Liver (tissue), 9 donors: Measurements from ENCODE around the gene NT5C2. TPM values are rescaled to one million over a fixed set of nuclear protein-coding genes. Genes with fewer than 3 reads are reported as not detected.

Experiments used
- DNase-seq: peaks from one replicate; pipeline ENCODE4 v3.0.0-alpha.2; 2017; ENCODE audit warnings: low spot score
- H3K27ac ChIP-seq, 2 donors: one replicate each; pipeline ENCODE4 v1.7.0; 2013; ENCODE audit warnings: inconsistent platforms in 2 of 2, low read length in 2 of 2, control low read depth in 1 of 2, low read depth in 1 of 2, mild to moderate bottlenecking in 1 of 2
- H3K27me3 ChIP-seq, 4 donors: one replicate each; pipeline versions ENCODE4 v1.6.1 to v1.7.0; 2013; ENCODE audit warnings: low read length in 3 of 4, inconsistent platforms in 1 of 4, mild to moderate bottlenecking in 1 of 4, moderate library complexity in 1 of 4; ENCODE audit not compliant: control insufficient read depth in 4 of 4, insufficient read depth in 4 of 4
- H3K36me3 ChIP-seq, 4 donors: one replicate each; pipeline versions ENCODE4 v1.6.1 to v1.7.0; 2013; ENCODE audit warnings: low read length in 3 of 4, mild to moderate bottlenecking in 3 of 4, low read depth in 1 of 4, moderate library complexity in 1 of 4; ENCODE audit not compliant: control insufficient read depth in 4 of 4, insufficient read depth in 3 of 4
- H3K4me1 ChIP-seq, 4 donors: one replicate each; pipeline versions ENCODE4 v1.6.1 to v1.7.0; 2013; ENCODE audit warnings: low read length in 3 of 4, mild to moderate bottlenecking in 3 of 4, moderate library complexity in 1 of 4; ENCODE audit not compliant: control insufficient read depth in 4 of 4, insufficient read depth in 4 of 4
- H3K4me3 ChIP-seq, 3 donors: one replicate each; pipeline versions ENCODE4 v1.6.1 to v1.7.0; 2013; ENCODE audit warnings: low read length in 3 of 3, control low read depth in 1 of 3, low read depth in 1 of 3, mild to moderate bottlenecking in 1 of 3
- H3K9ac ChIP-seq, 2 donors: one replicate each; pipeline ENCODE4 v1.7.0; 2013; ENCODE audit warnings: low read length in 2 of 2, mild to moderate bottlenecking in 2 of 2, moderate library complexity in 2 of 2, control low read depth in 1 of 2, low read depth in 1 of 2
- H3K9me3 ChIP-seq, 4 donors: one replicate each; pipeline versions ENCODE4 v1.6.1 to v1.7.0; 2013; ENCODE audit warnings: low read length in 3 of 4; ENCODE audit not compliant: control insufficient read depth in 4 of 4
- EGR1 ChIP-seq, 2 donors: IDR thresholded peaks; 2 replicates each; pipeline ENCODE4 v1.6.1; 2016 to 2018; ENCODE audit warnings: antibody characterized with exemption in 2 of 2, low read depth in 2 of 2
- FOXA1 ChIP-seq: IDR thresholded peaks from 2 replicates; pipeline ENCODE4 v1.6.1; 2016; ENCODE audit warnings: antibody characterized with exemption
- FOXA2 ChIP-seq: IDR thresholded peaks from 2 replicates; pipeline ENCODE4 v1.6.1; 2016; ENCODE audit warnings: antibody characterized with exemption
- GABPA ChIP-seq, 2 donors: IDR thresholded peaks in 1 of 2; conservative IDR thresholded peaks in 1 of 2; 2 replicates each; pipeline ENCODE4 v1.6.1; 2016; ENCODE audit warnings: antibody characterized with exemption in 2 of 2, mild to moderate bottlenecking in 1 of 2, moderate library complexity in 1 of 2
- HNF4A ChIP-seq, 2 donors: conservative IDR thresholded peaks; 2 replicates each; pipeline ENCODE4 v1.6.1; 2016; ENCODE audit warnings: antibody characterized with exemption in 2 of 2, mild to moderate bottlenecking in 2 of 2
- HNF4G ChIP-seq: IDR thresholded peaks from 2 replicates; pipeline ENCODE4 v1.6.1; 2016; ENCODE audit warnings: antibody characterized with exemption
- JUND ChIP-seq, 2 donors: IDR thresholded peaks; 2 replicates each; pipeline ENCODE4 v1.6.1; 2016; ENCODE audit warnings: antibody characterized with exemption in 2 of 2
- NR2F2 ChIP-seq: IDR thresholded peaks from 2 replicates; pipeline ENCODE4 v1.6.1; 2016; ENCODE audit warnings: antibody characterized with exemption
- RAD21 ChIP-seq, 2 donors: IDR thresholded peaks; 2 replicates each; pipeline ENCODE4 v1.6.1; 2016; ENCODE audit warnings: antibody characterized with exemption in 2 of 2, mild to moderate bottlenecking in 2 of 2
- RXRA ChIP-seq, 2 donors: IDR thresholded peaks; 2 replicates each; pipeline ENCODE4 v1.6.1; 2017 to 2018; ENCODE audit warnings: antibody characterized with exemption in 2 of 2, mild to moderate bottlenecking in 1 of 2
- SP1 ChIP-seq: IDR thresholded peaks from 2 replicates; pipeline ENCODE4 v1.6.1; 2018; ENCODE audit warnings: antibody characterized with exemption, mild to moderate bottlenecking
- TAF1 ChIP-seq: conservative IDR thresholded peaks from 2 replicates; pipeline ENCODE4 v1.6.1; 2016; ENCODE audit warnings: antibody characterized with exemption, mild to moderate bottlenecking
- YY1 ChIP-seq: IDR thresholded peaks from 2 replicates; pipeline ENCODE4 v1.6.1; 2016; ENCODE audit warnings: antibody characterized with exemption, mild to moderate bottlenecking
- WGBS: extraction: QIAGEN DNeasy Blood & Tissue Kit; methylation state at CpG from one replicate; pipeline ENCODE4 v1.1.7; 2013; 5-methylcytosine and 5-hydroxymethylcytosine counted together
- polyA plus RNA-seq, 2 donors: library from polyadenylated mRNA; stranded (reverse) in 1 of 2; unstranded in 1 of 2; fragments of 200-250 nt in 1 of 2; fragments of >200 nt in 1 of 2; fragmentation: Nextera tagmentation in 1 of 2; extraction: Ambion mirVana in 1 of 2; gene quantifications; one replicate each; pipeline versions ENCODE4 v1.2.1 to v1.2.3, GENCODE V29; 2013 to 2015
- total RNA-seq, 2 donors: library from RNA; depleted of rRNA; stranded (reverse); fragments of >200 nt; gene quantifications; one replicate each; pipeline ENCODE4 v1.2.3, GENCODE V29; 2014
- TF ChIP-seq, protein P1 (sequence below): fragments of 150-350 bp; IDR thresholded peaks from 2 replicates; pipeline ENCODE4 v1.5.1; 2017; ENCODE audit warnings: improper control_type of control experiment, low read depth, low read length; ENCODE audit not compliant: missing input control
- TF ChIP-seq, protein P2 (sequence below): IDR thresholded peaks from 2 replicates; pipeline ENCODE4 v1.6.1; 2016; ENCODE audit warnings: antibody characterized with exemption
- TF ChIP-seq, protein P3 (sequence below): IDR thresholded peaks from 2 replicates; pipeline ENCODE4 v1.6.1; 2016; ENCODE audit warnings: antibody characterized with exemption
- TF ChIP-seq, protein P4 (sequence below): IDR thresholded peaks from 2 replicates; pipeline ENCODE4 v1.6.1; 2016; ENCODE audit warnings: antibody characterized with exemption, mild to moderate bottlenecking
- TF ChIP-seq, protein P5 (sequence below): IDR thresholded peaks from 2 replicates; pipeline ENCODE4 v1.6.1; 2016; ENCODE audit warnings: antibody characterized with exemption
- donor health status: healthy.
- donor health status: healthy.
- donor health status: healthy.
- donor health status: healthy.
- donor health status: healthy.

NT5C2 gene
- total and polyA plus RNA-seq, 4 donors, result 14.4 to 65.3 (median 33.0) TPM

DNA sequence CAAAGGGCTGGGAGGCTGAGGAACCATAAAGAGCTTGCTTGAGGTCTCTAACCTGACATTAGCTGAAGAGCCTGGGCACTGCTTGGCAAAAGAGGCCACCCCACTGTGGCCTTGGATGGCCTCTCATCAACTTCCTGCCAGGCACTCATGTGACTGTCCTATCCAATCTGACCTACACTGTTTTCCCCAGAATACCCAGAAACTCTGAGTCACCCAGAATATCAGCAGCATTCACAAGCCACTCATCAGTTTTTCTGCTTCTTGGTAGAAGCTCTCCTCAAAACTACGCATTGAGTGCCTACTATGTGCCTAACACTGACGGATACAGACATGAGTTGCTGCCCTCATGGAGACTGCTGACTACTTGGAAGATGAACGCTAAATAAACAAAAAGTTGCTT is 4.1 kb upstream of the NT5C2 start:
- WGBS, result 57% methylated on average over 3 of the region's 3 CpGs
- DNase-seq, result no peak
- H3K36me3 ChIP-seq, result no peaks in the 10 kb centered on the region
- no peaks in the 10 kb centered on the region for H3K27me3 ChIP-seq
- peak; percentile 73 for TF ChIP-seq SP1
- TF ChIP-seq JUND (IDR thresholded peaks at IDR 0.05), result peak; percentile 91 to 97
- TF ChIP-seq, protein P1, sequence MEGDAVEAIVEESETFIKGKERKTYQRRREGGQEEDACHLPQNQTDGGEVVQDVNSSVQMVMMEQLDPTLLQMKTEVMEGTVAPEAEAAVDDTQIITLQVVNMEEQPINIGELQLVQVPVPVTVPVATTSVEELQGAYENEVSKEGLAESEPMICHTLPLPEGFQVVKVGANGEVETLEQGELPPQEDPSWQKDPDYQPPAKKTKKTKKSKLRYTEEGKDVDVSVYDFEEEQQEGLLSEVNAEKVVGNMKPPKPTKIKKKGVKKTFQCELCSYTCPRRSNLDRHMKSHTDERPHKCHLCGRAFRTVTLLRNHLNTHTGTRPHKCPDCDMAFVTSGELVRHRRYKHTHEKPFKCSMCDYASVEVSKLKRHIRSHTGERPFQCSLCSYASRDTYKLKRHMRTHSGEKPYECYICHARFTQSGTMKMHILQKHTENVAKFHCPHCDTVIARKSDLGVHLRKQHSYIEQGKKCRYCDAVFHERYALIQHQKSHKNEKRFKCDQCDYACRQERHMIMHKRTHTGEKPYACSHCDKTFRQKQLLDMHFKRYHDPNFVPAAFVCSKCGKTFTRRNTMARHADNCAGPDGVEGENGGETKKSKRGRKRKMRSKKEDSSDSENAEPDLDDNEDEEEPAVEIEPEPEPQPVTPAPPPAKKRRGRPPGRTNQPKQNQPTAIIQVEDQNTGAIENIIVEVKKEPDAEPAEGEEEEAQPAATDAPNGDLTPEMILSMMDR, result no peak
- peak; percentile 18 for TF ChIP-seq NR2F2
- peak in 1 of 2 donors; percentile 48 for TF ChIP-seq RAD21 (IDR thresholded peaks at IDR 0.05)
- TF ChIP-seq HNF4G, result no peak
- peak in 1 of 2 donors; percentile 80 for TF ChIP-seq GABPA (IDR thresholded peaks at IDR 0.05 in 1 of 2, conservative IDR thresholded peaks at IDR 0.05 in 1 of 2)
- TF ChIP-seq FOXA2, result no peak
- TF ChIP-seq, protein P2, sequence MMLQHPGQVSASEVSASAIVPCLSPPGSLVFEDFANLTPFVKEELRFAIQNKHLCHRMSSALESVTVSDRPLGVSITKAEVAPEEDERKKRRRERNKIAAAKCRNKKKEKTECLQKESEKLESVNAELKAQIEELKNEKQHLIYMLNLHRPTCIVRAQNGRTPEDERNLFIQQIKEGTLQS, result peak; percentile 77
- peak; percentile 42 to 46 for TF ChIP-seq HNF4A (conservative IDR thresholded peaks at IDR 0.05)
- peak; percentile 51 for TF ChIP-seq YY1
- TF ChIP-seq EGR1 (IDR thresholded peaks at IDR 0.05; ENCODE audit: low read depth in 2 of 2), result peak in 1 of 2 donors; percentile 69
- TF ChIP-seq, protein P3, sequence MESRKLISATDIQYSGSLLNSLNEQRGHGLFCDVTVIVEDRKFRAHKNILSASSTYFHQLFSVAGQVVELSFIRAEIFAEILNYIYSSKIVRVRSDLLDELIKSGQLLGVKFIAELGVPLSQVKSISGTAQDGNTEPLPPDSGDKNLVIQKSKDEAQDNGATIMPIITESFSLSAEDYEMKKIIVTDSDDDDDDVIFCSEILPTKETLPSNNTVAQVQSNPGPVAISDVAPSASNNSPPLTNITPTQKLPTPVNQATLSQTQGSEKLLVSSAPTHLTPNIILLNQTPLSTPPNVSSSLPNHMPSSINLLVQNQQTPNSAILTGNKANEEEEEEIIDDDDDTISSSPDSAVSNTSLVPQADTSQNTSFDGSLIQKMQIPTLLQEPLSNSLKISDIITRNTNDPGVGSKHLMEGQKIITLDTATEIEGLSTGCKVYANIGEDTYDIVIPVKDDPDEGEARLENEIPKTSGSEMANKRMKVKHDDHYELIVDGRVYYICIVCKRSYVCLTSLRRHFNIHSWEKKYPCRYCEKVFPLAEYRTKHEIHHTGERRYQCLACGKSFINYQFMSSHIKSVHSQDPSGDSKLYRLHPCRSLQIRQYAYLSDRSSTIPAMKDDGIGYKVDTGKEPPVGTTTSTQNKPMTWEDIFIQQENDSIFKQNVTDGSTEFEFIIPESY, result peak; percentile 50
- no peak for TF ChIP-seq FOXA1
- TF ChIP-seq, protein P4, sequence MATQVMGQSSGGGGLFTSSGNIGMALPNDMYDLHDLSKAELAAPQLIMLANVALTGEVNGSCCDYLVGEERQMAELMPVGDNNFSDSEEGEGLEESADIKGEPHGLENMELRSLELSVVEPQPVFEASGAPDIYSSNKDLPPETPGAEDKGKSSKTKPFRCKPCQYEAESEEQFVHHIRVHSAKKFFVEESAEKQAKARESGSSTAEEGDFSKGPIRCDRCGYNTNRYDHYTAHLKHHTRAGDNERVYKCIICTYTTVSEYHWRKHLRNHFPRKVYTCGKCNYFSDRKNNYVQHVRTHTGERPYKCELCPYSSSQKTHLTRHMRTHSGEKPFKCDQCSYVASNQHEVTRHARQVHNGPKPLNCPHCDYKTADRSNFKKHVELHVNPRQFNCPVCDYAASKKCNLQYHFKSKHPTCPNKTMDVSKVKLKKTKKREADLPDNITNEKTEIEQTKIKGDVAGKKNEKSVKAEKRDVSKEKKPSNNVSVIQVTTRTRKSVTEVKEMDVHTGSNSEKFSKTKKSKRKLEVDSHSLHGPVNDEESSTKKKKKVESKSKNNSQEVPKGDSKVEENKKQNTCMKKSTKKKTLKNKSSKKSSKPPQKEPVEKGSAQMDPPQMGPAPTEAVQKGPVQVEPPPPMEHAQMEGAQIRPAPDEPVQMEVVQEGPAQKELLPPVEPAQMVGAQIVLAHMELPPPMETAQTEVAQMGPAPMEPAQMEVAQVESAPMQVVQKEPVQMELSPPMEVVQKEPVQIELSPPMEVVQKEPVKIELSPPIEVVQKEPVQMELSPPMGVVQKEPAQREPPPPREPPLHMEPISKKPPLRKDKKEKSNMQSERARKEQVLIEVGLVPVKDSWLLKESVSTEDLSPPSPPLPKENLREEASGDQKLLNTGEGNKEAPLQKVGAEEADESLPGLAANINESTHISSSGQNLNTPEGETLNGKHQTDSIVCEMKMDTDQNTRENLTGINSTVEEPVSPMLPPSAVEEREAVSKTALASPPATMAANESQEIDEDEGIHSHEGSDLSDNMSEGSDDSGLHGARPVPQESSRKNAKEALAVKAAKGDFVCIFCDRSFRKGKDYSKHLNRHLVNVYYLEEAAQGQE, result peak; percentile 81
- TF ChIP-seq, protein P5, sequence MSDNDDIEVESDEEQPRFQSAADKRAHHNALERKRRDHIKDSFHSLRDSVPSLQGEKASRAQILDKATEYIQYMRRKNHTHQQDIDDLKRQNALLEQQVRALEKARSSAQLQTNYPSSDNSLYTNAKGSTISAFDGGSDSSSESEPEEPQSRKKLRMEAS, result peak; percentile 49
- peak; percentile 31 for TF ChIP-seq TAF1
- TF ChIP-seq RXRA (IDR thresholded peaks at IDR 0.05), result peak; percentile 93 to 95
- H3K27ac ChIP-seq, result peak overlapping the region; percentile 78 to 92
- H3K4me3 ChIP-seq, result no peak overlapping the region
- peaks cover 0 to 9% (median 6%) of the 10 kb centered on the region in 4 donors for H3K4me1 ChIP-seq
- H3K9me3 ChIP-seq, result no peaks in the 10 kb centered on the region
- no peak overlapping the region for H3K9ac ChIP-seq
